ENCODE measurements around the gene PDSS2.

Gene PDSS2

DNA sequence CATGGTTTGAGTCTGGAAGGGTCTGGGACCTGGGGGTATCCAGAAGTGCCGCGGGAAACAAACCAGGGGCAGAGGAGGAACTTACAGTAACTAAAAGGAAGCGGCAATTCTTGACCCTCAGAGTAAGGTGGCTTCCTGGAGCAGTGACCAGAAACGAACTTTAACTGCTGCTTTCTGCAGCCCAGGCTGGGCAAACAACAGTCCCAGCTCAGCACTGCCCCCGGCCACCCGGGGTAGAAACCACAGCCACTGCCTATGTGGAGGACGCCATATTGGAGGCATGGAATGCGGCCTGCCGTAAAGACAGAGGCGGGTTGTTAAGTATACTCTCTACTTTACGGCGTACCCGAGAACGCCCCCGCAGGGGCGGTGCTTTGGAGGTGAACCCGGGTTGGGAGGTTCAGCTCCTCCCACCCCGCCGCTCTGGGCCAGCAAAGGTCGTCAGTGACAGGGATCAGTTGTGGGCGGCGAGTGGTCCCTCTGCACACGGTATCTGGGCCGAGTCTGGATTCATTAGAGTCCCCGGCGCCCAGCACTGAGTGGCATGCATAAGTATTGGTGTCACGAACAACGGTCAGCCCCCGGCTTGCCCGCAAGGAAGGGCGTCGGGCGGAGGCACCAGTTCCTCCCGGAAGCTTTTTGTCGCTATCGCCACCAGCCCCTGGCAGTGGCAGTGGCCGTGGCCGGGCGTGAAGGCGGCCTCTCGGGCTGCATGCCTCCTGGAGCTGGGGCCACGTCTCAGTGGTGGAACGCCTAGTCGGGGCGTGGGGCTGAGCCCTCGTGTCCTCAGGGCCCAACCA lies at the start of gene PDSS2:
Gene PDSS2 (minus strand): TSS at position 282 of the 800 bp plus-strand sequence. CDS start 279 bp downstream, at position 3.
- peak; percentile 96 for ATAC-seq
- Mint-ChIP-seq H3K36me3 (ENCODE audit: low read depth) (peaks cover 1% of the 10 kb centered on the region), H3K9me3 (no peaks in the 10 kb centered on the region), H3K4me3 (peak within 1 kb of the TSS; percentile 92), H3K27ac (peak within 1 kb of the TSS; percentile 94), H3K27me3 (no peaks in the 10 kb centered on the region), H3K4me1 (peaks cover 21% of the 10 kb centered on the region)
- peak; percentile 98 for DNase-seq

DNA sequence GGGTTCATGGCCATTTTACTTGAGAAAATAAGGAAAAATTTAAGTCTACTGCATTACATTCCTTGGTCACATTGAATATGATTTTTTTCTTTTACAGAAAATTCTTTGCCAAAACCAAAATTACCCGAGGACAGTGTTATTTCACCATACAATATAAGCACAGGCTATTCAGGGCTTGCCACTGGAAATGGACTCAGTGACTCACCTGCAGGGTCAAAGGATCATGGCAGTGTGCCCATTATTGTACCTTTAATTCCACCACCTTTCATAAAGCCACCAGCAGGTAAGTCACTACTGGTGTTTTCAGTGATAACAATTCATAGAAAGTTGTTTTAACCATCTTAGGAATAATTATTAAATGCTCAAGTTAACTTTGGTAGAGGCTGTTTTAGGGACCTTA lies 46.8 kb upstream of the PDSS2 start:
- H3K27ac Mint-ChIP-seq: no peak overlapping the region
- no peaks in the 10 kb centered on the region for H3K36me3 Mint-ChIP-seq (ENCODE audit: low read depth)
- no peaks in the 10 kb centered on the region for H3K4me1 Mint-ChIP-seq
- H3K9me3 Mint-ChIP-seq: no peaks in the 10 kb centered on the region
- H3K27me3 Mint-ChIP-seq: peaks cover 13% of the 10 kb centered on the region
- ATAC-seq: no peak
- no peak for DNase-seq
- no peak overlapping the region for H3K4me3 Mint-ChIP-seq

DNA sequence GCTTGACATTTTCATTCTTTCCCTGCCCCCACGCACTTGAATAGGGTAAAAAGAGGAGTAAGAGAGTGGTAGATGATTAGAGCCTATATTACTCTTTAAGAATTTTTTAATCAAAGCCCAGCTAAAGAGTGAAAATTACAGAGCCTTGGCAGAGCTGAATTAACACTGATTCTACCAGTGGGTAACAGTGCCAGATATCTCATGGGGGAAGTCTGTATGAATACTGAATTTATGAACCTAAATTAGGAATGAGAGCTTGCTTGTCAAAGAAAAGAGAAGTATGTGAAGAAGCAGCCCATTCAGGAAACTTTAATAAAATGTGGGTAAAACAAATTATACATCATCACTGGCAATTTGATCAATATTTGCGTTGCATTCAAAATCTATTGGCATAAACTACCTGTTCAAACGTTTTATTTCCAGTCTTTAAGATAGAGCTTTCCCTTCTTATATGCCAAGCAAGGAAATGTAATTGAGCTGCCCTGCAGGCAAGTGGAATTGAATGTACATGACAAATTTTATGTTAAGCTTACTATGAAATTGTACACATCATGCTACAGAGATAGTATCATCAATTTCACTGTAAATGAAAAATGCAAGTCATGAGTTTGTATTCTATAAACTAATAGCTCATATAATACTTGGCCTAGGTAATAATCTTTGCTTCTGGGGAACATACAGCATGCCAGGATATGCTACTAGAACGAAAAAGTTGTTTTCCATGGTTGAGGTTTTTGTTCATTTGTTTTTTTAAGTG lies 45.1 kb upstream of the PDSS2 start:
- no peaks in the 10 kb centered on the region for H3K4me1 Mint-ChIP-seq
- DNase-seq (no peak), ATAC-seq (no peak)
- H3K4me3 Mint-ChIP-seq: no peak overlapping the region
- no peak overlapping the region for H3K27ac Mint-ChIP-seq
- H3K27me3 Mint-ChIP-seq: peaks cover 13% of the 10 kb centered on the region
- no peaks in the 10 kb centered on the region for H3K9me3 Mint-ChIP-seq
- H3K36me3 Mint-ChIP-seq (ENCODE audit: low read depth): no peaks in the 10 kb centered on the region

DNA sequence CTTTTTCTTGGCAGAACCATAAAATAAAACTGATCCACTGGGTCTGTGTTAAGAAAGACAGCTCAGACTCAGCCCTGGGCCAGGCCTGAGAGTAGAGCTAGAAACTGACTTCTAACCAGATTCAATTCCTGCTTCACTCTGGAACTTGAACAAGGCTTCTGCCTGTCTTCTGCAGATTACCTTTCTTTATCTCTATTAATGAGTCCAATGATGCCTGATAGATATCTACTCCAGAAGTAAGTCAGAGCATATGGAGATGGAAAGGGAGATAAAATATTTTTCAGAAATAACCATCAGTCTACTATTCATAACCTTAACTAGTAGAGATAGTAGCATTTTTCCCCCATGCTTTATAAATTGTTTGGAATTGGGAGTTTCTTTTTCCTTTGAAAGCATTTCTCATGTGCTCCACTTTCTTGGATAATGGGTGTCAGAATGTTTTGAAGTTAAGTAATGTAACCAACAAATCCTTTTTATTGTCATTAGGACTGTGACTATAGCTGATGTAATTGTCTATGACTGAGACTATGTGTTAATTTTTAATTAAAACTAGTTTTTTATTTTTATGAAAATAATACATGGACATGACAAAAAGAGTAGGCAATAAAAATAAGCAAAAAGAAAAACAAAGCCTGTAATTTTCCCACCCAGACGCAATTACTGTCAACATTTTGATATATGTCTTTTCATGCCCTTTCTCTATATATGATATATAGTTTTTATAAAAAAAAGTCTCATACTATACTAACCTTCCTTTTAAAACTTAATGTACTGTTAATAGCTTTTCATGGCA lies 37.7 kb upstream of the PDSS2 start:
- no peak for DNase-seq
- ATAC-seq: no peak
- no peak overlapping the region for H3K4me3 Mint-ChIP-seq
- peaks cover 19% of the 10 kb centered on the region for H3K27me3 Mint-ChIP-seq
- H3K36me3 Mint-ChIP-seq (ENCODE audit: low read depth): no peaks in the 10 kb centered on the region
- H3K27ac Mint-ChIP-seq: no peak overlapping the region
- no peaks in the 10 kb centered on the region for H3K9me3 Mint-ChIP-seq
- no peaks in the 10 kb centered on the region for H3K4me1 Mint-ChIP-seq

- Mint-ChIP-seq H3K4me1 (peaks cover 5% of the 10 kb centered on the region), H3K36me3 (ENCODE audit: low read depth) (no peaks in the 10 kb centered on the region), H3K4me3 (no peak overlapping the region), H3K9me3 (no peaks in the 10 kb centered on the region), H3K27ac (no peak overlapping the region), H3K27me3 (peaks cover 21% of the 10 kb centered on the region)
- ATAC-seq: no peak
- DNase-seq: no peak
Observed at GRCh38 chr6:107495971-107496370, 36.6 kb upstream of the PDSS2 start.

- peaks cover 28% of the 10 kb centered on the region for H3K27me3 Mint-ChIP-seq
- peaks cover 8% of the 10 kb centered on the region for H3K4me1 Mint-ChIP-seq
- no peaks in the 10 kb centered on the region for H3K36me3 Mint-ChIP-seq (ENCODE audit: low read depth)
- no peaks in the 10 kb centered on the region for H3K9me3 Mint-ChIP-seq
- ATAC-seq: no peak
- H3K4me3 Mint-ChIP-seq: no peak overlapping the region
- H3K27ac Mint-ChIP-seq: no peak overlapping the region
- DNase-seq: no peak
Observed at GRCh38 chr6:107495196-107495643, 35.9 kb upstream of the PDSS2 start.

DNA sequence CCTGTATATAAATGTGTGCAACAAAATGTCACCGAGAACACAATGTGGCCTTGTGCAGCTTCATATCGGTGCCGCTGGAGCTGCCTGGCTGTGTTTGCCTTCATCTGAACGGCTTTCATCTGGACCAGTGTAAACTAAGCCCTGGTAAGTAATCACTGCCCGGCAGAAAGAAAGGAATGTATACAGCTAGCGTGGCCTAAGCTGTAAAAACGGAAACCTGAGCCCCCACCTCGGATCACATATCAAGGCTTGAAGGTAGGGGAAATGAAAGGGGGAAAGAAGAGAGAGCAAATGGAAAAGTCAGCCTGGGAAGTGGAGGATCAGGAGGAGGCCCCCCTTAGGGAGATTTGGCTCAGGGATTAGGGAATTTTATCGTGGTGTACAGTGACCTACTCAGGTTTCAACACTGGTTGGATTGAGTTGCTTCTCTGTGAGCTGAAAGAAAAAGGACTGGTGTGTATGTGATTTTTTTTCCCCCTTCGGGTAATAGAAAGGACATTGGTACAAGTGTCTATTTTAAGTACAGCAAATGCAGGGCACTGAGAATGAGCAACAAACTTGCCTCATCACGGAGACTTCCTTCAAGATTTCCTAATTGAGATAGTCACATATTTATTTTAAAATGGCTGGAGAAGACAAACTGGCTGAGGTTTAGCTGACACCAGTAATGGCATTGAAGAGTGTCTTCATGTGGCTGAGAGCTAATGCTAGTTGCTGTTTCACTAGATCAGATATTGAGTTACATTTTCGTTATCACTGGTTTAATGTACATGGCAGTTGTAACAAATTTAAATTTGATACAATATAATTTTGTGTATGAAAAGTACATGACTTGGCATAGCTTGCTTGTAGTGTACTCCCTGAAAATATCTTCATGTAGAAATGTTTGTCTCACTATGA lies 34.0 kb upstream of the PDSS2 start:
- H3K4me1 Mint-ChIP-seq: peaks cover 13% of the 10 kb centered on the region
- H3K36me3 Mint-ChIP-seq (ENCODE audit: low read depth): no peaks in the 10 kb centered on the region
- no peak for ATAC-seq
- peaks cover 36% of the 10 kb centered on the region for H3K27me3 Mint-ChIP-seq
- H3K27ac Mint-ChIP-seq: no peak overlapping the region
- DNase-seq: no peak
- no peaks in the 10 kb centered on the region for H3K9me3 Mint-ChIP-seq
- H3K4me3 Mint-ChIP-seq: no peak overlapping the region

DNA sequence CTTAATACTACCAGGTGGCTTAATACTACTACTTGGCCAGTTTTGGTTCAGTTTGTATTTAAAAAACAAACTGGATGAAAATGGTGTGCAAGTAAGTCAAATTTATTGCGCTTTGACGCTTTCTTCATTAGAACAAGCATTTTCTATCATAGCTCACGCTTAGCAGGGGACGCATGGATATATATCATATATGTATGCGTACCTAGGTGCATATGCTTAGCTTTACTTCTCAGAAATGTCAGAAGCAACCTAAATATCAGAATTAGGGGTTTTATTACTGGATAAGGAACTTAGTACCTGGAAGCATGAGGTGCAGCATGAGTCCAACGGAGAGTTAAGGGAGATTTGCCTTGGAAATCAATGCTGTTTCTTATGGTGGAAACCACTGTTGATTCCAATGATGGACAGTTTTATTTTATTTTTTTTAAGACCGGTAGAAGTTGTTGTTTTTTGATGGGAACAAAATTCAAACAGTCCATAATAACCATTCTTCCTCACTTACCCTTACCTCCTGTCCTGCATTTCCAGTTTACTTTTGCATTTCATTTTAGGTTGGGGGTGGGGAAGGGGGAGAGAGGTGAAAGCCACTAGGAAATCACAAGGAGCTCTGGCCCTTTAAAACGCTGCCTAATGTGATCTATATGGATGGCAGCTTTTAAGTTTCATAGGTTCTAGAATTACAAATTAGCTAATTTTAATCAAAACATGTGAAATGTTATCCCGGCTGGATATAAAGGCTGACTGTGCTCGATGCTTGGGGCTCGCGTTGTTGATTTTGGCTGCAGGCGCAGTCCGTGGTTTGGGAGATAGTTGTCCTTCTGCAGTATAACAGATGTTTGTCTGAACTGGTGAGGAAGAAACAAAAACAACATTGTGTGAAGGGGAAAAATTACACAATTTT lies 32.6 kb upstream of the PDSS2 start:
- Mint-ChIP-seq H3K36me3 (ENCODE audit: low read depth) (no peaks in the 10 kb centered on the region), H3K4me1 (peaks cover 20% of the 10 kb centered on the region), H3K9me3 (no peaks in the 10 kb centered on the region), H3K4me3 (peak overlapping the region; percentile 82), H3K27me3 (peaks cover 47% of the 10 kb centered on the region), H3K27ac (no peak overlapping the region)
- ATAC-seq (no peak), DNase-seq (no peak)

- no peak for ATAC-seq
- H3K27ac Mint-ChIP-seq: no peak overlapping the region
- H3K36me3 Mint-ChIP-seq (ENCODE audit: low read depth): no peaks in the 10 kb centered on the region
- peak overlapping the region; percentile 82 for H3K4me3 Mint-ChIP-seq
- H3K4me1 Mint-ChIP-seq: peaks cover 20% of the 10 kb centered on the region
- DNase-seq: peak; percentile 12
- peaks cover 55% of the 10 kb centered on the region for H3K27me3 Mint-ChIP-seq
- H3K9me3 Mint-ChIP-seq: no peaks in the 10 kb centered on the region
Observed at GRCh38 chr6:107491138-107491609, 31.8 kb upstream of the PDSS2 start.

GRCh38 chr6:107490566-107491137 lies 31.3 kb upstream of the PDSS2 start:
- Mint-ChIP-seq H3K4me3 (peak overlapping the region; percentile 82), H3K27me3 (peaks cover 58% of the 10 kb centered on the region), H3K27ac (no peak overlapping the region), H3K4me1 (peaks cover 20% of the 10 kb centered on the region), H3K9me3 (no peaks in the 10 kb centered on the region), H3K36me3 (ENCODE audit: low read depth) (no peaks in the 10 kb centered on the region)
- ATAC-seq (no peak), DNase-seq (peak; percentile 8)

- H3K36me3 Mint-ChIP-seq (ENCODE audit: low read depth): no peaks in the 10 kb centered on the region
- DNase-seq: peak; percentile 43
- H3K27me3 Mint-ChIP-seq: peaks cover 57% of the 10 kb centered on the region
- no peaks in the 10 kb centered on the region for H3K9me3 Mint-ChIP-seq
- ATAC-seq: peak; percentile 57
- H3K4me1 Mint-ChIP-seq: peaks cover 20% of the 10 kb centered on the region
- peak within 1 kb of the TSS; percentile 96 for H3K4me3 Mint-ChIP-seq
- H3K27ac Mint-ChIP-seq: peak within 1 kb of the TSS; percentile 84
Observed at GRCh38 chr6:107489636-107490565, 30.5 kb upstream of the PDSS2 start, which contains the start of gene SOBP. TSS of gene SOBP (plus strand) at chr6:107490117. CDS start at chr6:107490617, 500 bp downstream.
